Spleen (tissue), 11 donors: Measurements from ENCODE around the gene HIVEP1. TPM values are rescaled to one million over a fixed set of nuclear protein-coding genes. Genes with fewer than 3 reads are reported as not detected.

Experiments
- DNase-seq: peaks from one replicate; pipeline ENCODE4 v3.0.0-alpha.2; 2020
- H3K27ac ChIP-seq, 8 donors: fragments of 200-600 bp; sonication (generic) in 7 of 8; 1 replicate in 4 of 8; 2 replicates in 4 of 8; pipeline versions ENCODE4 v1.5.0 to v1.8.0; 2016 to 2021; ENCODE audit warnings: inconsistent platforms in 4 of 8, mild to moderate bottlenecking in 4 of 8, moderate library complexity in 1 of 8
- H3K27me3 ChIP-seq, 7 donors: fragments of 200-600 bp; sonication (generic) in 6 of 7; replicated peaks in 1 of 7; 1 replicate in 4 of 7; 2 replicates in 3 of 7; pipeline versions ENCODE4 v1.5.0 to v1.8.0; 2016 to 2021; ENCODE audit warnings: inconsistent platforms in 3 of 7, mild to moderate bottlenecking in 1 of 7
- H3K36me3 ChIP-seq, 6 donors: fragments of 200-600 bp; sonication (generic) in 5 of 6; 1 replicate in 4 of 6; 2 replicates in 2 of 6; pipeline versions ENCODE4 v1.5.0 to v1.8.0; 2016 to 2021; ENCODE audit warnings: inconsistent platforms in 2 of 6
- H3K4me1 ChIP-seq, 6 donors: fragments of 200-600 bp; sonication (generic) in 5 of 6; 1 replicate in 3 of 6; 2 replicates in 3 of 6; pipeline versions ENCODE4 v1.5.0 to v1.8.0; 2016 to 2021; ENCODE audit warnings: inconsistent platforms in 3 of 6
- H3K4me3 ChIP-seq, 8 donors: fragments of 200-600 bp; sonication (generic) in 7 of 8; 1 replicate in 4 of 8; 2 replicates in 4 of 8; pipeline versions ENCODE4 v1.5.0 to v1.8.0; 2016 to 2021; ENCODE audit warnings: inconsistent platforms in 4 of 8, mild to moderate bottlenecking in 4 of 8, moderate library complexity in 2 of 8
- H3K9me3 ChIP-seq, 8 donors: fragments of 200-600 bp; sonication (generic) in 7 of 8; 1 replicate in 4 of 8; 2 replicates in 4 of 8; pipeline versions ENCODE4 v1.5.0 to v1.8.0; 2016 to 2021; ENCODE audit warnings: inconsistent platforms in 4 of 8
- POLR2A ChIP-seq, 3 donors: fragments of 450-650 bp; IDR thresholded peaks; one replicate each; pipeline ENCODE4 v1.5.1; 2017; ENCODE audit warnings: antibody characterized with exemption in 3 of 3, mild to moderate bottlenecking in 1 of 3
- POLR2AphosphoS5 ChIP-seq, 3 donors: sonication (generic); formaldehyde crosslinking; IDR thresholded peaks; one replicate each; pipeline ENCODE4 v1.5.1; 2017; ENCODE audit warnings: antibody characterized with exemption in 3 of 3
- WGBS, 5 donors: extraction: QIAGEN DNeasy Blood & Tissue Kit in 3 of 5; methylation state at CpG; one replicate each; pipeline versions ENCODE4 v1.1.5 to v1.1.7; 2013 to 2018; 5-methylcytosine and 5-hydroxymethylcytosine counted together
- intact Hi-C: fragments of 100-400 bp; cut with DNase I; formaldehyde crosslinking; loops from one replicate; pipeline ENCODE4 v1.15.0; 2023; ENCODE audit warnings: low total_unique reads
- polyA plus RNA-seq, 3 donors: library from polyadenylated mRNA; stranded (reverse); fragments of 200-250 nt; gene quantifications; one replicate each; pipeline ENCODE4 v1.2.1, GENCODE V29; 2013
- total RNA-seq, 7 donors: library from RNA; depleted of rRNA in 3 of 7; stranded (reverse); fragments of >200 nt in 3 of 7; fragmentation: NEBNext Ultra II Directional in 4 of 7; extraction: Animal tissue kit (Norgen Biotek cat#: 25700) in 4 of 7; gene quantifications; one replicate each; pipeline versions ENCODE4 v1.1.0 to v1.2.1, GENCODE V29; 2016 to 2021
- TF ChIP-seq, protein P1 (sequence below), 11 experiments: fragments of 200-600 bp in 7 of 11; fragments of 450-650 bp in 4 of 11; sonication (generic) in 4 of 11; IDR thresholded peaks in 8 of 11; conservative IDR thresholded peaks in 3 of 11; 1 replicate in 7 of 11; 2 replicates in 4 of 11; pipeline versions ENCODE4 v1.4.0 to v1.8.0; 2016 to 2021; ENCODE audit warnings: antibody characterized with exemption in 11 of 11, inconsistent platforms in 4 of 11, mild to moderate bottlenecking in 1 of 11
- donor health status: healthy with polysubstance abuse.
- donor health status: DM: no; HTN: no; CAD: no; lungs with moderate emphysema.
- donor health status: DM: no; HTN: no; CAD: no.
- donor health status: Bipolar disorder and iron deficiency.
- donor health status: healthy.
- donor health status: DM: no; HTN: no; CAD: no.
- donor health status: DM: yes; HTN: yes; CAD: no.

HIVEP1 gene
- total and polyA plus RNA-seq, 10 donors: 2.8 to 64.1 (median 39.7) TPM

DNA sequence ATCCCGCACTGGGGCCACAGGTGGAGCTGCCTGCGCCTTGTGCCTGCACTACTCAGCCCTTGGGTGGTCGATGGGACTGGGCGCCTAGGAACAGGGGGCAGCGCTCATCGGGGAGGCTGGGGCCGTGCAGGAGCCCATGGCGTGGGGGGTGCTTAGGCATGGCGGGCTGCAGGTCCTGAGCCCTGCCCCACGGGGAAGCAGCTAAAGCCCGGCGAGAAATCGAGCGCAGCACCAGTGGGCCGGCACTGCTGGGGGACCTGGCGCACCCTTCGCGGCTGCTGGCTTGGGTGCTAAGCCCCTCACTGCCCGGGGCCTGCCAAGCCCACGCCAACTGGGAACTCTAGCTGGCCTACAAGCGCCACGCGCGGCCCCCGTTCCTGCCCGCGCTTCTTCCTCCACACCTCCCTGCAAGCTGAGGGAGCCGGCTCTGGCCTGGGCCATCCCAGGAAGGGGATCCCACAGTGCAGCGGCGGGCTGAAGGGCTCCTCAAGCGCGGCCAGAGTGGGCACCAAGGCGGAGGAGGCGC is 5.8 kb downstream of the HIVEP1 start:
- peaks cover 4 to 40% (median 14%) of the 10 kb centered on the region in 6 donors for H3K4me1 ChIP-seq
- intact Hi-C loops: no loop called here
- H3K4me3 ChIP-seq: no peak overlapping the region
- H3K9me3 ChIP-seq: no peaks in the 10 kb centered on the region
- peak; percentile 75 for DNase-seq
- peak in 1 of 3 donors; percentile 43 for TF ChIP-seq POLR2AphosphoS5 (IDR thresholded peaks at IDR 0.05)
- TF ChIP-seq, protein P1, sequence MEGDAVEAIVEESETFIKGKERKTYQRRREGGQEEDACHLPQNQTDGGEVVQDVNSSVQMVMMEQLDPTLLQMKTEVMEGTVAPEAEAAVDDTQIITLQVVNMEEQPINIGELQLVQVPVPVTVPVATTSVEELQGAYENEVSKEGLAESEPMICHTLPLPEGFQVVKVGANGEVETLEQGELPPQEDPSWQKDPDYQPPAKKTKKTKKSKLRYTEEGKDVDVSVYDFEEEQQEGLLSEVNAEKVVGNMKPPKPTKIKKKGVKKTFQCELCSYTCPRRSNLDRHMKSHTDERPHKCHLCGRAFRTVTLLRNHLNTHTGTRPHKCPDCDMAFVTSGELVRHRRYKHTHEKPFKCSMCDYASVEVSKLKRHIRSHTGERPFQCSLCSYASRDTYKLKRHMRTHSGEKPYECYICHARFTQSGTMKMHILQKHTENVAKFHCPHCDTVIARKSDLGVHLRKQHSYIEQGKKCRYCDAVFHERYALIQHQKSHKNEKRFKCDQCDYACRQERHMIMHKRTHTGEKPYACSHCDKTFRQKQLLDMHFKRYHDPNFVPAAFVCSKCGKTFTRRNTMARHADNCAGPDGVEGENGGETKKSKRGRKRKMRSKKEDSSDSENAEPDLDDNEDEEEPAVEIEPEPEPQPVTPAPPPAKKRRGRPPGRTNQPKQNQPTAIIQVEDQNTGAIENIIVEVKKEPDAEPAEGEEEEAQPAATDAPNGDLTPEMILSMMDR (IDR thresholded peaks at IDR 0.05 in 8 of 11, conservative IDR thresholded peaks at IDR 0.05 in 3 of 11): no peak
- 95 to 98% (median 96%) methylated on average over 24 to 34 of the region's 34 CpGs for WGBS, 5 donors
- no peaks in the 10 kb centered on the region for H3K27me3 ChIP-seq
- peaks cover 0 to 68% (median 10%) of the 10 kb centered on the region in 6 donors for H3K36me3 ChIP-seq
- H3K27ac ChIP-seq: no peak overlapping the region

DNA sequence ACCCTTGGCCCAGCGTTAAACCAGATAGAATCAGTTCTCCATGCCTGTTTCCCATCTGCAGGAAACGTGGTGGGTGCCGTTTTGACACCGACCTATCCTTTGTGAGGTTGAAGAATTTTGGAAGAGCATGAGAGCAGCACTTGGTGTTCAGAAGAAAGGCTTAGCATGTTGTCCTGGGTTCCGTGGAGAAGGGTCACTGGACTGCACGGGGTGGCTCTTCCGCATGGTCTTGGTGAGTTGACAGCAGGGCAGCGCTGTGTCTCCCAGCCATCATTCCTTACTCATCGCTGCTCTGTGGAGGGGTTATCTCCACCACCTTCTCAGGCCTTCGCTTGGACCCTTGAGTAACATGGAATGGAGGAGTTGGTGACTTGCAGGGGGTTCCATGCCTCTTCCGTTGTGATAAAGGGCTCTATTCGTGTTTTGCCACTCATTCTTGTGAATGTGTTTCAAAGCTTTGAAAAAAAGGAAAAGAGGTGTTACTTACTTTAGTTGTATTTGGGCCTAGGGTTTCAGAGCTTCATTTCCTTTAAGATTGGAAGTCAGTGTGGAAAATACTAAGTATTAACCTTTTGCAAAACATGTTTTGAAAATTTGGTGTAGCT is 8.2 kb downstream of the HIVEP1 start:
- Histone ChIP-seq H3K9me3 (no peaks in the 10 kb centered on the region), H3K27me3 (no peaks in the 10 kb centered on the region), H3K4me3 (no peak overlapping the region), H3K4me1 (peaks cover 0 to 38% (median 16%) of the 10 kb centered on the region in 6 donors), H3K27ac (no peak overlapping the region), H3K36me3 (peaks cover 0 to 68% (median 10%) of the 10 kb centered on the region in 6 donors)
- 91 to 93% (median 93%) methylated on average over 12 of the region's 12 CpGs for WGBS, 5 donors
- intact Hi-C loops: no loop called here
- no peak for DNase-seq
- TF ChIP-seq POLR2A (IDR thresholded peaks at IDR 0.05): no peak
- TF ChIP-seq, protein P1 (IDR thresholded peaks at IDR 0.05 in 8 of 11, conservative IDR thresholded peaks at IDR 0.05 in 3 of 11): no peak
- TF ChIP-seq POLR2AphosphoS5 (IDR thresholded peaks at IDR 0.05): no peak

DNA sequence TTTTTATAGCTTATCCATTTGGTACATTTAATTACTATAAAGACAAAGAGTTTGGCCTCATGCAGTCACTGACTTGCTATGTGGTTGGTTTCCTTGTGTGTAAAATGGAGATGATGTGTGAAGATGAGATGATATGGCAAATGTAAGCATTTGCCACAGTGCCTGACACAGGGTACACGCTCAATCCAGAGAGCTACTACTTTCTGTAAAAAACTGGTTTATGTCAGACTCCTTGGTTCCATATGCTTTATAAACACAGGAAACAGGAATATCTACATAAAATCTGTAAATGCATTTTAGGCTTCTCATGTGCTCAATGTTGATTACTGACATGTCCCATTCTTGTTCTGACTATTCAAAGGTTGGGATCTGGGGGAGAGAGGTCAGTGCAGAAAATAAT is 10.4 kb downstream of the HIVEP1 start:
- no peak for TF ChIP-seq POLR2A (IDR thresholded peaks at IDR 0.05)
- no peak for TF ChIP-seq POLR2AphosphoS5 (IDR thresholded peaks at IDR 0.05)
- TF ChIP-seq, protein P1 (IDR thresholded peaks at IDR 0.05 in 8 of 11, conservative IDR thresholded peaks at IDR 0.05 in 3 of 11): no peak
- DNase-seq: no peak
- intact Hi-C loops: no loop called here
- Histone ChIP-seq H3K27me3 (no peaks in the 10 kb centered on the region), H3K27ac (peak overlapping the region in 5 of 8 donors; percentile 1 to 41 (median 24)), H3K9me3 (no peaks in the 10 kb centered on the region), H3K36me3 (peaks cover 0 to 50% (median 6%) of the 10 kb centered on the region in 6 donors), H3K4me3 (no peak overlapping the region), H3K4me1 (peaks cover 3 to 47% (median 22%) of the 10 kb centered on the region in 6 donors)
- WGBS, 5 donors: 86 to 96% (median 94%) methylated on average over 1 of the region's 1 CpG

DNA sequence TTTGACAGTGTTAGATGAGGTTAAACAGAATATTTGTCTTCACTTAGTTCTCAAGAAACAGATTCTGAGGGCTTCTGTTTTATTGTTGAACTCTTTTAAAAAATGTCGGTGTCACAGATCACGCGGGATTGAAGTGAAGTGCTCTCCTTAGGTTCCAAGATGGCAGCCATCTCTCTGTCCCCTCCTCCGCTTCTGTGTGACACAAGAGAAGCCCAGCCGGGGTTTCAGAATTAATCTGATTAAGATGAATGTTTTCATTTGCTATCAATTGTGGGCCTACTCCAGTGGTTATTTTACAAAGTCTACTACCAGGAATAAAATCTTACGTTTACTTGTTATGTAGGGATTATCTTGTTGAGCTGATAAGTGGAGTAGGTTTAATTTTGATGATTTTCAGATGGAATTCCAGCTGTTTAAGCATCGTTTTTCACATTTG is 10.9 kb downstream of the HIVEP1 start:
- Histone ChIP-seq H3K27me3 (no peaks in the 10 kb centered on the region), H3K4me3 (no peak overlapping the region), H3K36me3 (peaks cover 0 to 47% (median 2%) of the 10 kb centered on the region in 6 donors), H3K27ac (peak overlapping the region in 6 of 8 donors; percentile 1 to 41 (median 25)), H3K9me3 (peaks cover 0 to 2% (median 0%) of the 10 kb centered on the region in 8 donors), H3K4me1 (peaks cover 3 to 47% (median 22%) of the 10 kb centered on the region in 6 donors)
- TF ChIP-seq POLR2A (IDR thresholded peaks at IDR 0.05) (no peak), POLR2AphosphoS5 (IDR thresholded peaks at IDR 0.05) (no peak)
- TF ChIP-seq, protein P1 (IDR thresholded peaks at IDR 0.05 in 8 of 11, conservative IDR thresholded peaks at IDR 0.05 in 3 of 11): no peak
- WGBS, 5 donors: 78 to 93% (median 84%) methylated on average over 7 of the region's 7 CpGs
- DNase-seq: no peak
- intact Hi-C loops: no loop called here
